NCI-H524 (cell line): ENCODE measurements around the gene PRR9.

Source experiments
- DNase-seq, 2 experiments: peaks; one replicate each; lab custom pipeline; 2025; lab: John Stamatoyannopoulos, UW

Gene PRR9

DNA sequence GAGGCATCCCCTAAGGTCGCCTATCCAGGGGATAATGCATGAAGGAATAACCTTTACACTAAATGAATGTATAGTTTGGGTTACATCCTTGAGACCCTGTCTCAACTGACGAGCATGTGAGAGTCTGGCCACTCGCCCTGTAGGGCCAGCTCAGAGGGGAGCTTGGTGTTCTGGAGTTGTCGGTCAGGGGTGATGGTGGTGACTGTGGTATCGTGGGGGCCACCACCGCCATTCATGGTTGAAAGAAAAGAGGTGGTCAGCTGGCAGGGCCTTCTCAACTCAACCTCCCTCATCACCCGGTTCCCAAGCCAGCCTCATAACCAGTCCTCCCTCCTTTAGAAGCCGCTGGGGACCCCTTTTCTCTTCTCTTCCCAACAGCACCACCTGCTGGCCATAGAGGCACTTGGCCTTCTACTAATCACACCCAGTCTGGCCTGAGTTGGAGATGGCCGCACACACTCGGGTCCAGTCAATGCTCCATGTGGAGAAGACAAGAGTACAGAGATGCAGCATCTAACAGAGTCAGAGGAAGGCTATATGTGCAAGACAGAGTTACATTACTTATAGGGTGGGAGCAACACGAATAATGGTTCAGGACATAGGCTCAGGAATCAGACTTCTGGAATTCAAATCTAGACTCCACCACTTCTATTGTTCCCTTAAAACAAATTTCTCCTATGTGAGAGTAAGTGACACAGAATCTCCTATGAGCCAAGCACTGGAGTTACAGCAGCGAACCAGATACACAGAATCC, 11.9 kb downstream of the PRR9 start:
- DNase-seq, result peak in 1 of 2 experiments; percentile 30

DNA sequence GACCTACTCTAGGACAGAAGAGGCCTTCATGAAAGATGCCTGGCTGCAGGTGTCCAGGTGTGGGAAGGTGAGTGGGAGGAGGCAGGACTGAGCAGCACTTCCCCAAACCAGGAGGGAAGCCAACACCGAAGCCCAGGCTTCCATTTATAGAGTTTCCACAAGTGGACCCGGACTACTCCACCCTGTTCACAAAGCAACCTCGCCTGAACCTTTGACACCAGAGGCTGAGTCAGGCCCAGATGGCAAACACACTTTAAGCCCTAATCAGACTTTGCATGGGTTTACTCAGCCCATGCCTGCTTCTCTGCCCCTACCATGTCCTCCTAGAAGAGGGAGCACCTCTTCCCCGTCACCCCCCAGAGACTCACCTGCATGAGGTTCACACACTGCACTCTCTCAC, 14.0 kb downstream of the PRR9 start:
- DNase-seq, result no peak

DNA sequence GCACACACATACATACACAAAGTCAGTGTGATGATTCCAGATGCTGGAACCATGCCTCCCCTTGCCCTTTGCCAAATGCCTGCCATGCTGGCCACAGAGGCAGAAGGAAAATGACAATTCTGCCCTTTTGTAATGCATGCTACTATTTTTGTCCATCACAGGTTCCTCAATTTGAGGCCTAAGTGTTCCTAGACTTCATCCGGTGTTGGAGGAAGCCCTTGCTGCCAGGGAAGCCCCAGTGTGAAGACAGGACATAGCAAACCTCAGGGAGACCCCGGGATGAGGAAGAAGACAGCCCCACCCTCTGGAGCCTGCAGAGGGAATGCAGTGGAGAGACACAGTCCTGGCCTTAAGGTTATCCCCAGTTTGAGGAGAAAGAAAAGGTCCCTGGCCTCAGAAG, 14.4 kb downstream of the PRR9 start:
- no peak for DNase-seq

DNA sequence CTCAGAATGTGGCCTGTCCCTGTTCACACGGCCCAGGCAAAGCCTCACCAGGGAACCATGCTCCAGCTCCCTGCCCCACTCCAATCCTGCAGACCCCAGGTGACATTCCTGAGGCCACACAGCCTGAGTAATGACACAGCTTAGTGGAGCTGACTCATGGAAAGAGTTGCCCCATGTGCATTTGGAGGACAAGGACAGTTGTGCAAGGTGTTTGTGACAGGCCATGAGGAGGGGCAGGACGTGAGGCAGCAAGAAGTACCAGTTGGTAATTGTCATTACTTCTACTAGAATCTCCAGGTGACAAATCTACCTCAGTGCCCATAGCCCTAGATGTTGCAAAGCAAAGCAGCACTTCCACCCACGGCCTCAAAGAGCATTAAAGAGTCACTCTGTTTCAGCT, 15.2 kb downstream of the PRR9 start:
- DNase-seq, result no peak

DNA sequence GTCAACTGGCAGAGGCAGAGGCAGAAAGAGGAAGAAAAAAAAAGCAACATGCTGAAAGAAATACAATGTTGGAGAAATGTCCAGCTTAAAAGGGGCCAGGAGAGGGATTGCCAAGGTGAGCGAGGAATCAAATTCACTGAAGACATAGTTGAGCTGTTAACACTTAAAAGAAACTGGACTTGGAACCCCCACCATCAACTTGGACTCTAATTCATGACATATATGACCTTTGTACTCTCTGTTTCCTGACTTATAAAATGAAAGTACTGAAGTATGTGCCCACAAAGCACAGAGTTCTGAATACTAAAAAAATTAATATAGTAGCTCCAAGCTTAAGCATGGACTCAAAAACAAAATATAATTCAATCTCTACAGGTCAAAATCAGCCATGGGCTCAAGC, 16.1 kb downstream of the PRR9 start:
- no peak for DNase-seq

DNA sequence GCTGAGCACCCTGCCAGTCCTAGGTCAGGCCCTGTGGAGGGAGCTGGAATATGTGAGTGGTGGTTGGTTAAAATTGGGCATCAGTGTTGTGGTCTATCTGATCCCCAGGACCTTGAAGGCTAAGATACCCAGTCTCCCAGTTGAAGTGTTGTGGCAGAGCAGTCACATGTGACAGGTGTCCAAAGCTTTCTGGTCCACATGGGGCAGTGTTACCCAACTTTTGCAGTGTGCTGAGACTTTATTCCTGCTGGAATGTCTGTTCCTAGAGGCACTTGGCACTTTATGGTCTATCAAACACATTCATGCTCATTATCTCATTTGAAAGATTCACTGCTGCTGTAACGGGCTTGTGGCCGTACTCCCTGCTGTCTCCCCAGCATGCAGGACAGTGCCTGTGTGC, 21.1 kb downstream of the PRR9 start:
- peak in 1 of 2 experiments; percentile 48 for DNase-seq

DNA sequence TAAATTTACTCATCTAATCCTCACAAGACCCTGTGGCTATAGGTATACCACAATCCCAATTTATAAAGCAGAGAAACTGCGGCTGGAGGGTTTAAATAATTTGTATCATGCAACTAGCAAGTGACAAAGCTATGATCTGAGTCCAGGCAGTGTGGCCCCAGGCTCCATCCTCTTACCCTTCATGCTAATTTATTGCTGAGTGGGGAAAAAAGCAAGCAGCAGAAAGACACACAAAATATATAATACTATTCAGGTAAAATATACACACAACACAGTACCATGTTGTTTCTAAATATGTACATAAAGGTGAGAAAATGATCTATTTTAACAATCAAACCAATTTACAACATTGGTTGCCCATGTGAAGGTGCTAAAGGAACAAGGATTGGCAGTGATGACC, 24.8 kb downstream of the PRR9 start:
- no peak for DNase-seq

DNA sequence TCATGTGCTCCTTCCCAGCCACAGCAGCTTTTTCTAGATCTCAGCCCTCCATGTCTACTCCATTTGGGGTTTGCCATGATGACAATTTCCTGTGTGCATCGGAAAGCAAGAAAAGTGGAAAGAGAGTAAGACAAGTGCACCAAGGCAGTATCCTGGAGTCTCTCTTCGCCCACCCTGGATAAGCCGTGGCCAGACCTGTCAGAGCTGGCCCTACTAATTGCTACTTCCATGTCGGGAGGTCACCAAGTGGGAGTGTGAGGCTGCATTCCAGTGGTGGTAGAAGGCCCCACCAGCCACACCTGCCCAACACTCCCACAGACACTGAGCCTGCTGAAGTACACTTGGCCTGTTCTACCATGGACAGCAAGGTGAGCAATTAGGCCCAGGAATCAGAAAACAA, 28.1 kb downstream of the PRR9 start:
- DNase-seq, result no peak

DNA sequence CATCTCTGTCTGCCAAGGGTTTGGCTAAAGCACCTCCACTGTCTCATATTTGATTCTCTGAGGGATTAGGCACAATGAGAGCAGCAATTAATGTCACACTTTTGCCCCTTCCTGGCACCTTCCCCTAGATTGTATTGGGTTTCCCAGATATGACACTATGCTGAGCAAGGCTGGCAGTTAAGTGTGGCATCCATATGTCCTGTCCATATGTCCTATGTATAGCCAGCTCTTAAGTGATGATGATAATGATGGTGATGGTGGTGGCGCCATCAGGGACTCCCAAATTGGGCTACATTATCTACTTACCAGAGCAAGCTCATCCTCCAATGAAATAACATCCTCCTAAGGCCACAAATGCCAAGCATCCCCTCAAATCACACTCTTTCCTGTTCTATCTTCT, 28.6 kb downstream of the PRR9 start:
- peak; percentile 89 to 94 for DNase-seq

DNA sequence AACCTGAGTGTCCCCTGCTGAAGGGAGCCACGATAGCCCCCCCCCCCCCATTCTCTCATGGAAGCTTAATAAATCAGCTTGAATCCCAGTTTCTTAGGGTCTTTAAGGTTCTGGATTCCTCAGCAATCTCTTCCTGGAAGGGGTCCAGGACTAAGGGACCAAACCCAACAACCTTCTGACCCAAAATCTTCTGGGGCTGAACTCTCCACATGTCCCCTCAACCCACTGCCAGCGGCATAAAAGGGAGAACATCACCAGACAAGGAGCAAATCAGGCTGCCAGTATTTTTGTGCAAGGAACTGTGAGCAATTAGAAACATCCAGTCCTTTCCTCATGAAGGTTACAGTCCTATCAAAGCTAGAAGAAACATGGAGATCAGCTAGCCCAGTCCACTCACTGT, 29.4 kb downstream of the PRR9 start:
- DNase-seq, result no peak

DNA sequence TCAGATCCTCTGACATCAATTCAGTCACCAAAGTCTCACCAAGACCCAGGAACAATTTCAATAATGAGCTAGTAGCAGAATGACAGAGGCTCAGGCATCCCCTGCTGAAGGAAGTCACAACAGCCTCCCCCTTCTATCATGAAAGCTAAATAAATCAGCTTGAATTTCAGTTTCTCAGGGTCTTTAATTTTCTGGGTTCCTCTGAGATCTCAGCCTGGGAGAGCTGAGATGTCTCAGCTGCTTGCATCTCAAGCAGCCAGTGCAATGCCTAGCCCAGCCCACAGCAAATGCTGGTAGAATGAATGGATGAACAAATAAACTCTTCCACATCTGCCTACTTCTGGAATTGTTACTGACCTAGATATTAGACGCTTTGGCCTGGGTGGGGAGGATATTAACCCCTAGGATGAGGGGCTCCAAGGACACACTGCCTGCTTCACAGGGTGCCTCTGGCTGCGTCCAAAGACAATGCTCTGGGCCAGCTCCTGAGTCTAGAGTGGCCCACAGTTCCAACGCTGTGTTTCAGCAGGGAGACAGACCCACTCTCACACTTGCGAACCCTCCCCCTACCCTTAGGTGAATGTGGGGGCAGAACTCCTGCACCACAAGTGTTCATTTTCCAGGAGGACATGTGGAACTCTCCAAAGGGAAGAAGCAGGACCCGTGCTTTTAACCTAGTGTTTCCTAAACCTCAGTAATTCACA, 30.9 kb downstream of the PRR9 start:
- DNase-seq, result no peak

DNA sequence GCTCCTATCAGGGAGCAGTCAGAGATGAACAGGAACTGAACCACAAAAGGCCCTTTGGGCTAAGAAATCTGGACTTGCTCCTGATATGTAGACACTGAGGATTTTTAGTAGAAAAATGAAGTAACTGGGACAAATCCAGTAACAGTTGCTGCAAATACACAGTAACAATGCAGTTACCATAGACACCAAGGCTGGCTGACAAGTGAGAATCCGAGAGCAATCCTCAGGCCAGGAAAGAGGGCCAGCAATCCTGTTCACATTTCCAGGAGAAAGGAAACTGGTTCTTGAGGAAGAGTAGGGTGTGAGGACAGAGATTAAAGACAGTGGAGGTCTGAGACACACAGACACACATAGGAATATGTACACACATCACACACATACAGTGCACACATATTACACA, 32.8 kb downstream of the PRR9 start:
- no peak for DNase-seq

DNA sequence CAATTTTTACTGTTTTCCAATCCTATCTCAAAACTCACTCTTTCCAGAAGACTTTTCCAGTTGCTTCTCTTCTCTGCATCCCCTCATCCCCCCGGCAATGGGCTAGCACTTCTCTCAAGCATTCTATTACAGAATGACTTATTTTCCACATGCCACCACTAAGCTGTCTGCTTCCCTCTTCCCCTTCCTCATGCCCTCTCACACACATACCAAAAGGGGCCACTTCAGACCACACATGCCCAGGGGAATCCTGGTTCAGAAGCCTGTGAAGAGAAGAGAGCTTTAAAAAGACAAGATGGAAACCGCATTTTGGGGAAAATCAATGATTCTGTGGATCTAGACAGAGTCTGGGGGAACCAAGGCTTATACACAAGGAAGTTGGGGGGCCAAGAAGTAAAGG, 33.7 kb downstream of the PRR9 start:
- no peak for DNase-seq

DNA sequence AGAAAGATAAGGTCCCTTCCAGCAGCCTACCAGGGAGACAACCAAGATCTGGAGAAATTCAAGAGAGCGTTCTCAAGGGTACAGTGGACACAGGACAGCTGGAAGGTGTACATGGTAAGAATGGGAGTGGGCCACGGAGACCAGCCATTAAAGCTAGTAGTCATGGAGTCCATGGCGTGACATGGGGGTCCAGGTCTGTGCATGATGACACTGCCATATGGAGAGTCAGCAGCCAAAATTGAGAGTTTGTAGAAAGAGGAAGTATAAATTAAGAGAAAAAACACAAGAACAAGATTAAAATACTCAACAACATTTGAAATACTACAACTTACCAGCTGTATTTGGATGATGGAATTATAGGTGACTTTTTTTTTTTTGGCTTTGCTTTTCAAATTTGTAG, 34.2 kb downstream of the PRR9 start:
- no peak for DNase-seq

DNA sequence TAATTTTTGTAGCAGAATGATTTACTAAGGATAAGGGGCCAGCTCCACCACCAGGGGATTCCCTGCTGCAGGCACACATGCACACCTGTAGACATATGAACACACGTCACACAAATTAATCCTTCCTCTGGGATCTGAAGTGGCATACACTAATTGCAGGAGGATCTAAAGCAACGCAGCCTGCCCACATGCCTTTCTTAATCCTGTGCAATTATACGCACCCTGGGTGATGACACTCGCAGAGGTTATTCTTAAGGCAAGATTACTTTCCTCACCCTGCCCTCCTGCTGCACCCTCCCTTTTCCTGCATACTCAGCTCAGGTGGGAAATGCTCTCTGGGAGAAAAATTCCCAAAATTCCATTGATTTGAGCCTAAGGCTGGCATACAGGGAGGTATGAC, 34.6 kb downstream of the PRR9 start:
- DNase-seq, result peak; percentile 56 to 81

DNA sequence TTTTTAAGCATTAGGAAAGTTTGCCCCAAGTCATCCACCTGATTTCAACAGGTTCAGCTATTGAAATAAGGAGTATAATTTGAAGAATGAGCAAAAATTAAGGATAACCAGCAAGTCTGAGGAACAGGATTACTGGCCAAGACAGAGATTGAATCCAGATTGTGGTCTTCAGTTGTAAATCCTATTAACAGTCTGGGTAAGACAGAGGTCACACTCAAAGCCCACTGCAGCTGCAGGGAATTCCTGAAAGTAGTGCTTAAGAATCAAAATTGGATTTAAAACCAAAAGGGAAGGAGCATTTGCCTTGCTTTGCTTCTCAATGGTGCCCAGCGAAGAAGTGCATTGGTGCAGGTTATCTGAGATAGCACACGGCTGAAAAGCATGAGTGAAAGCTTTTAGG, 35.7 kb downstream of the PRR9 start:
- DNase-seq, result no peak

DNA sequence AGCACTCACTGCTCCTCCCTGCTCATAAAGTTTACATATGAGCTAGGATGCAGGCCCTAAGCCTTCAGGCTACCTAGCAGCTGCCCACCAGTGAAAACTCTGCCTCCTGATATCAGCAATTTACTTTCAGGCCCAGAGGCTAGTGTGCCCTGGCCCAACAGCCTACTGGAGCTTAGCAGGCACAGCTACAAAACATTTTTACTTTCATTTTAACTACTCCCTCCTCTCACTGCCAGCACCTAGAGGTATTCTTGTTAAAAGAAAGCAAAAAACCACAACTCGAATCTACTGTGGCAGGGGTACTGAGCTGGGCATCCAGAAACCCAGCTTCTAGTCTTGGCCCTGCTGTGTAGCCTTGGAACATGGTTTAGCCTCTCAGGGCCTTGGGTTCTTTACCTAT, 36.3 kb downstream of the PRR9 start:
- no peak for DNase-seq

DNA sequence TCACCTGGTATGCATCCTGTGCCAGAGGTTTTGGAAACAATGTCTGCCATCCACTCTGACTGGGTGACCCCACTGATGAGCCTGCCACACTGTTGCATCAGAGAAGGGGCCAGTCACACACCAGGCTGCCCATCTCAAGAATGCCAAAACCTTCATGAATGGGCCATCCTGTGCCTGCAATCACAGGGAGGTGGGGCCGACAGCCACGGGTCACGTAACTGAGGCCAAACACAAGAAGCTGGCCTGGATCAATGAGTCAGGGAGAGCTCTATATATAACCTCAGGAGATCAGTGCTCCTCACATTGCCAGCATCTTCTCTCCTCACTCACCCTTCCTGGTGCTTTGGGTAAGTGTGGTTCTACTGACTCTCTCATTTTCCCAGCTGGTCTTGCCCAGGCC, 42.0 kb downstream of the PRR9 start, which contains the start of gene LORICRIN:
Gene LORICRIN (plus strand): TSS at position 301 of the 400 bp plus-strand sequence. CDS start 1,263 bp downstream, outside the sequence.
- DNase-seq, result no peak

DNA sequence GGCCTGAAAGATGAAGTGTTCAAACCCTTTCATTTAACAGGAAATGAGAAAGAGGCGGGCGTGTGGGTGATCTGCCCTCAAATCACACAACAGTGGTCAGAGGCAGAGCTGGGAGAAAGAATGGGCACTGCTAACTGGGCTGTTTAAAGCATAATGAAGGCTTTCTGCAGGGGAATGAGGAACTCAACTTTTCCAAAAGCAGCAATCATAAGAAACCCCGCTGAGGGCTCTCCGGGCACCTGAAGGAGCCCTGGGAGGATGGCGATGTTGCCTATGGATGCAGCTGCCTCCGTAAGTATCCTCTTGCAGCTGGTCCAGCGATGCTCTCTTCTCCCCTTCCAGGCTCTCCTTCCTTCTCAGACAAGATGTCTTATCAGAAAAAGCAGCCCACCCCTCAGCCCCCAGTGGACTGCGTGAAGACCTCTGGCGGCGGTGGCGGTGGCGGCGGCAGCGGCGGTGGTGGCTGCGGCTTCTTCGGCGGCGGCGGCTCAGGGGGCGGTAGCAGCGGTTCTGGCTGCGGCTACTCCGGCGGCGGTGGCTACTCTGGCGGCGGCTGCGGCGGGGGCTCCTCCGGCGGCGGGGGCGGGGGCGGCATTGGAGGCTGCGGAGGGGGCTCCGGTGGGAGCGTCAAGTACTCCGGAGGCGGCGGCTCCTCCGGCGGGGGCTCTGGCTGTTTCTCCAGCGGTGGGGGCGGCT, 43.3 kb downstream of the PRR9 start:
- DNase-seq, result peak in 1 of 2 experiments; percentile 5

DNA sequence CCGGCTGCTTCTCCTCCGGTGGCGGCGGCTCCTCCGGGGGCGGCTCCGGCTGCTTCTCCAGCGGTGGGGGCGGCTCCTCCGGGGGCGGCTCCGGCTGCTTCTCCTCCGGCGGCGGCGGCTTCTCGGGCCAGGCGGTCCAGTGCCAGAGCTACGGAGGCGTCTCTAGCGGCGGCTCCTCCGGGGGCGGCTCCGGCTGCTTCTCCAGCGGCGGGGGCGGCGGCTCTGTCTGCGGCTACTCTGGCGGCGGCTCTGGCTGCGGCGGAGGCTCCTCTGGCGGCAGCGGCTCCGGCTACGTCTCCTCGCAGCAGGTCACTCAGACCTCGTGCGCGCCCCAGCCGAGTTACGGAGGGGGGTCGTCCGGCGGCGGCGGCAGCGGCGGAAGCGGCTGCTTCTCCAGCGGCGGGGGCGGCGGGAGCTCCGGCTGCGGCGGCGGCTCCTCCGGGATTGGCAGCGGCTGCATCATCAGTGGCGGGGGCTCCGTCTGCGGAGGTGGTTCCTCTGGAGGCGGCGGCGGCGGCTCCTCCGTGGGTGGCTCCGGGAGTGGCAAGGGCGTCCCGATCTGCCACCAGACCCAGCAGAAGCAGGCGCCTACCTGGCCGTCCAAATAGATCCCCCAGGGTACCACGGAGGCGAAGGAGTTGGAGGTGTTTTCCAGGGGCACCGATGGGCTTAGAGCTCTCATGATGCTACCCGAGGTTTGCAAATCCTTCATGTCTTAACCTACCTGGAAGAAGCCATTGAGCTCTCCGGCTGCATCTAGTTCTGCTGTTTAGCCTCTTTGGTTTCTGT, 44.1 kb downstream of the PRR9 start:
- DNase-seq, result no peak

DNA sequence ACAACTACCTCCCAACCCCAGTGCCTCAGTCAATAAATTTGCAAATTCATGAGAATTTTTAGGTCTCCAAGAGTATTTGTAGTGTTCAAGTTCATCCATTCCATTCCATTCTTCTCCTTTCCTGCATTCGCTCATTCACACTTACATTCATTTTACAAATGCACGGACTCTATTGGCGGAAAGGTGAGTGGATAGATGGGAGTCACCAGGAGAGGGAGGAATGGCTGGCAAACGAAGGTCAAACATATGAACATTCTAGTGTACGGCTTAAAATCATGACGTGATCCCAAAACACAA, 44.6 kb downstream of the PRR9 start:
- DNase-seq, result no peak

DNA sequence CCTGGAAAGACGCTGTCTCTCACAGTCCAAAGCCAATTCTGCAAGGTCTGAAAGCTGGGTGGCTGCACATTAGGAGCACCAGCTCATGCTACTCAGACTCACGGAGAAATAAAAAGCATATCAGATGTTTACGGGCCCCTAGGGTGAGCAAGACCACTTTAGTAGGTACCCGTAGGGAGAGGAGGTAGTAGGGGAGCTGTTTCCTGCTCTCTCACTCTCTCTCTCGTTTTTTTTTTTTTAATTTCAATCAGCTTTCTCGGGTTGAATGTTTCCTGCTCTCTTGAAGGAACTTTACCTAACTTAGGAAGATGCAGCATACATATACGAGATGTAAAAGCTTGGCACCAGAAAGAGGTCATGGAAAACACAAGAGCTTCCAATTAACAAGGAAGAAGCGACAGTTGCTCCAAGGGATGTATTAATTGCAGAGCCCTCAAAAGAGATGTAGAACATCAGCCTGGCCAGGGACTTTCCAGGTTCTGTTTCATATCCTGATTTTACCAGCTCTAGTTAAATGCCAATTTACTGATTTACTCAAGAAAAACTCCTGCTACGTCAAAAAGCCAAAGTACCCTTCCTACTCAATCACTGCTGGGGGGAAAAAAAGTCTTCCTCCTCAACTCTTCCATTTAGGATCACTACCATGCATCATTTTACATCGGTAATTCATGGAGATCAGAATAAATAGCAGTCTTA, 45.2 kb downstream of the PRR9 start:
- no peak for DNase-seq
